GM04504 (cell line): Measurements from ENCODE around the gene PITPNC1.
"Not testable (repeated sequence)": the region's sequence is repeated elsewhere in the genome, so short reads cannot be mapped to it uniquely, and the experiment has no call there.

Experiments
- DNase-seq: peaks from one replicate; pipeline ENCODE4 v3.0.0-alpha.2; 2012; ENCODE audit warnings: low read depth

PITPNC1 gene

GRCh38 chr17:67689534-67690177 is 312.6 kb downstream of the PITPNC1 start:
- peak; percentile 19 for DNase-seq

- DNase-seq: no peak
Measured at GRCh38 chr17:67693811-67694210, 316.7 kb downstream of the PITPNC1 start.

DNA sequence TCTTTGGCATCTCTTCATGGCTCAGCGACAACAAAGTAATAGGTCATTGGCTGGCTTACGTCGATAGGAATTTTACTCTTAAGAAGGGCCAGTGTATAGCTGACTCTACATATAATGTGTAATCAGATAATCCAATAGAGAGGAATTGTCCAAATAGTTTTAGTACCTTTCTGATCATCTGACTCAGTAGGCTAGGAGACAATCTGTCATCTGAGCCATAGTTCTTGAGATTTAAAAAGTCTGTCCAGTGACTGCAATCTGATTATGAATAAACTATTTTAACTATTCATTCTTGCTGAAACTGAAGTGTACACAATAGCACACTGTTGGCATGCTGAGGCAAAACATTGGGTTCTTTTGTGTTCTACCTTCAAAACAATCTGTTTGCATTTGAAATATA is 319.3 kb downstream of the PITPNC1 start:
- DNase-seq: no peak

DNA sequence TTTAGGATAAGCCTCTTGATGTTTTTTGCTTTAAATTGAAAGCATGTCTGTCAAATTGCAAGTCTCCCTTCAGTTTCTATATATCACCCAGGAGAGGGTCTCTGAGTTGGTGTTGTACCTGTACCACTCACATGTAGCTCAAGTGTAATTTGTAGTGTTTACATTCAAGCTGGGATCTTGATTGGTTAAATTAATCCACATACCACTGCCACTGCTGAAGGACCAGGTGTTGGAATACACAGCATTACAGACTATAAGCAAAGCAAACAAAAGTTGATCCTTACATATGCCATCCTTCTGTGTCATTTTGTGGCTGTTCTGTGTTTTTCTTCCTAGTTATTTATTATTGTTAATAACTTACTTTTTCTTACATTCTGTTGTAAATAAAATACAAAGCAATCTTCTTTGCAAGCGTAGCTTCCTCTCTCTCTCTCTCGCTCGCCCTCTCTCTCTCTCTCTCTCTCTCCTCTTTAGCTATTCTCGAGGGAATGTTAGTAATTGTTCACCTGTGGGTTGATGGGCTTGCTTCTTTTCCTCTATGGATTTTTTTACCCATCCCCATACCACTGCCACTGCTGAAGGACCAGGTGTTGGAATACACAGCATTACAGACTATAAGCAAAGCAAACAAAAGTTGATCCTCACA is 319.9 kb downstream of the PITPNC1 start:
- no peak for DNase-seq

DNA sequence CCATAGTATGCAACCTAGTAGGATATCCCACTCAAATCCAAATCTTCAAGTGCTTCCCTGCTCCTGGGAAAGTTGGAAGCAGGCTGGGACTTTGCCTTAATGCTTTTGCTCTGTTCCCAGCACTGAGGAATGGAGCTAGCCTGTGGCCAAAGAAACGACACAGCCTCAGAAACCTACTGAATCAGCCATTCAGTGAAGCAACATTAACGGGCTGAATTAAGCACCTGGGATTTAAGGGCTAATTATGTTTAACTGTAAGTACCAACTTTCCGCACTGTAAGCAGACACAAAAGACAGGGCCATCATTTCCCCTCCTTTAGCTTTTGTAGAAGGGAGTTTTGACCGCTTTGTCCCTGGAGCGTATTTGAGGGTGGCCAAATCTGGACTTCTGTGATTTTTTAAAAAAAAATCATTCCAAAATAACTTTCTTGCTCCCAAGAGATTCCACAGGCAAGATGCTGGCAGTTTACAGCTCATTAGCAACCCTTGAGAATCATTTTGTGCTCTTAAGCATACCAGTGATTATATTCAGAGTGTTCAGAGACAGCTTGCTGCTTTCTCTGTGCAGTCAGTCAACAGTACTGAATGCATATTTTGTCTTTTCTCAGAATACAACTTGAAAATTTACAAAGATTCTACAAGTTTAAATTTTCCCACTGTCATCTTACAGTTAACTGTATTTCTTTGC is 323.1 kb downstream of the PITPNC1 start:
- no peak for DNase-seq

DNA sequence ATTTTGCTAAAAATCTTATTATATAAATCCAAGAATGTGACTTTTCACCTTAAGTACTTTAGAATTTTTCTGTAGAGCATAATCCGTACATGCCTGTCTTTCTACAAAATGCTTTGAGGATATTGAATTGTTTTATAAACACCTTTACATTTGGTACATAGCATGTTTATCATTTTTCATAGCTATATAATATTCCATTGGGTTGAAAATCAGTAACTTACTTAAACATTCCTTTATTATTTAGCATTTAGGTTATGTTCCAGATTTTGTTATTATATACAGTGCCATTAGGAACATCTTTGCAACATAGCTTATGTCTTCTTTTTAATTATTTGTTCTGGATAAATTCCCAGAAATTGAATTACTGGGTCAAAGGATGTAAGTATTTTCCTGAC is 323.6 kb downstream of the PITPNC1 start:
- DNase-seq: no peak

- not testable (repeated sequence) for DNase-seq
Measured at GRCh38 chr17:67702861-67703260, 325.8 kb downstream of the PITPNC1 start.

DNA sequence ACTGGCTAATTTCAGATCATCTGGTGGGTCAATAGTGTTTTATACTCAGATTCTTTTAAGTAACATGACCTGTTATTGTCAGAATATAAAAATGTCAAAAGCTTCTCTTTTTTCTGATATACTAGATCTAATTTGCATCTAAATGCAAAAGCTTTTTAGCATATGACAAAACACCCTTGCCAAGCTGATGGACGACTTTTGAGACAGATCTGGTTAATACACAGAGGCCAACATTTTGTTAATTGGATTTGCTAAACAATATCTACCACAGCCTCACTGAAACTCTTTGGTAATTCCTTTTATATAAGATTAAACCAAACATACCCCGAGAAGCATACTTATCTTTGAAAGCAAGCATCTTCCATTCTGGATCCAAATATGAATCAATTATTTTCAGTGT is 330.4 kb downstream of the PITPNC1 start:
- DNase-seq: no peak

GRCh38 chr17:67708378-67708777 is 331.3 kb downstream of the PITPNC1 start:
- no peak for DNase-seq

DNA sequence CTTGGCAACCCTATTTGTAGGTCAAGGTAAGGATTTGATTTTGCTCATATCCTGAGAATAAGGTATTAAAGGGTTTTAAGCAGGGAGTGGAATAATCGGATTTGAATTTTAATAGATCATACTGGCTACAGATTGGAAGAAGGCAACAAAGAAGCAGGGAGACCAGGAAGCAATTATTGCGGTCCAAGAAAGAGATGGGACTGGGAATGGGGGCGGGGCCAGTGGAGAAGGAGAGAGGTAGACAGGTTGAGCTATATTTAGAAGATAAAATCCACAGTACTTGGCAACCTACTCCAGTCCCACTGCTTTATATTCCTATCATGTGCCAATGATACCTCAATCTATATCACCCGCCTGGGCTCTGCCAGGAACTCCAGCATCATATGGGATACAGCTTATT is 334.8 kb downstream of the PITPNC1 start:
- DNase-seq: no peak

DNA sequence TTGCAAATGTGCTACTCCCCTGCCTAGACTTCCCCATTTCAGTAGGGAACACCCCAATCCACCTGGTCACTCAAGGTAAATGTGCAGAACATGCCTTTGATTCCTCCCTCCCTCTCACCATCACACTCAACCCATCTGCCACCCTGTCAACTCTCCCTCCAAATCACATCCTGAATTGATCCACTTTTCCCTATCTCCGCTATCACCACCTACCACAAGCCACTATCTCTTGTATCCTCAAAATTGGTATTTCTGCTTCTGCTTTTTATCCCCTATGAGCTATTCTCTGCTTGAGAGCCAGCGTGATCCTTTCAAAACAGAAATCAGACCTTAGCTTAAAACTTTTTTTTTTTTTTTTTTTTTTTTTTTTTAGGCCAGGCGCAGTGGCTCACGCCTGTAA is 335.3 kb downstream of the PITPNC1 start:
- DNase-seq: no peak

- no peak for DNase-seq
Measured at GRCh38 chr17:67713169-67713568, 336.1 kb downstream of the PITPNC1 start.

DNA sequence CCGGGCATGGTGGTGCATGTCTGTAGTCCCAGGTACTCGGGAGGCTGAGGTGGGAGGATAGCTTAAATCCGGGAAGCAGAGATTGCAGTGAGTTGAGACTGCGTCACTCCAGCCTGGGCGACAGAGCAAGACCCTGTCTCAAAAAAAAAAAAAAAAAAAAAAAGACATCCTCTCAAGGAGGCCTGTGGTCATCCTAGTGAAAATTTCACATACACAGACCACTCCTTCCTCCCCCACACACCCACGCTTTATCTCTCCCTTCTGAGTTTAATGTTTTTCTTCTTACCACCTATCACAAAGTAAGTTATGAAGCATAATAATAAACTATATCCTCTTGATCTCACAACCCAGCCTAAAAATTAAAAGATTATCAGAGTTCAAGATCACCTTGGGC is 339.3 kb downstream of the PITPNC1 start:
- no peak for DNase-seq

DNA sequence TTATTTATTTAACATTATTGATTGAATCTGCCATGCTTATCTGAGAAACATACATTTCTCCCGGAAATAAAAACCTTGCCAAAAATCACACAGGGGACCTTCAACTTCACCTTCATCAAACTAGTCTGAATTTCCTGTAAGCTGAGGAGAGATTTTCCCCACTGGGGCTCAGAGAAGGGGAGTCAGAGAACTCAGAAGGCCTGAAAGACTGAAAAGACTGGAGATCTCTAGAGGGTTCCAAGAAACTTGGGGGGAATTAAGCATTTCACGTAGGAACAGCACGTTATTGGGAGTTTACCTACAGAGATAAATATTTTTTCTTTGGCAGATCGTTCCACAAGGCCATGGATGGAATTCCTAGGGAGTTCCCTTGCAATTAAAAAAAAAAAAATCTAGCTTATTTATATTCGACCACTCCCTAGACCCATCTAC is 340.1 kb downstream of the PITPNC1 start:
- peak; percentile 1 for DNase-seq

DNA sequence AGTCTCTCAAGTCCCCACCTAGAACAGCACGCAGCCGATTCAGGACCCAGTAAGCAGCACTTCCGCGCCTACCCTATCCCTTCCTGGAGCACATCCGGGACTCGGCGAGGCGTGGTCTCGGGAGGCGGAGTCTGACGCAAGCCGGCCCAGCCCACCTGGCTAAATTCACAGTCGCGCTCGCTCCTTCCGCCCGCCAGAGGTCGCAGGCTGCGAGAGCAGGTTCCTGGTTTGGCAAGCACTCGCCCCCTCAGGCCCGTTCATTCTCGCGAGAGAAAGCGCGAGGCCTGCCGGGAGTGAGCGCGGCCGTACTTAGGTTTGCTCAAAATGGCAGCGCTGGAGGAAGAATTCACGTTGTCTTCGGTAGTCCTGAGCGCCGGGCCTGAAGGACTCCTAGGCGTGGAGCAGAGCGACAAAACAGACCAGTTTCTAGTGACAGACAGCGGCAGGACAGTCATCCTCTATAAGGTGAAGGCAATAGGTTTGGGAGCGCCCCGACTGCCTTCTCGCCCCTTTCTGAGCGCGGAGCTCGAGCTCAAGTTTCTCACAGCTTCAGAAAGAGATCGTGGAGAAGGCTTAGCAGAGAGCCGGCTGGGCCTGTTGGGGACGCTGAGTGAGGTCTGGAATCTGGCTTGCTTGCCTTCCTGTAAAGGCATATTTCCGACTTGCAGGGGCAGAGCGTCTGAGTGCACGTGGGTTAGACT is 340.7 kb downstream of the PITPNC1 start, which contains the start of gene NOL11:
NOL11 (plus strand) TSS at position 313 of the 701 bp plus-strand sequence; CDS start at position 325, 12 bp downstream.
- DNase-seq: peak; percentile 97

DNA sequence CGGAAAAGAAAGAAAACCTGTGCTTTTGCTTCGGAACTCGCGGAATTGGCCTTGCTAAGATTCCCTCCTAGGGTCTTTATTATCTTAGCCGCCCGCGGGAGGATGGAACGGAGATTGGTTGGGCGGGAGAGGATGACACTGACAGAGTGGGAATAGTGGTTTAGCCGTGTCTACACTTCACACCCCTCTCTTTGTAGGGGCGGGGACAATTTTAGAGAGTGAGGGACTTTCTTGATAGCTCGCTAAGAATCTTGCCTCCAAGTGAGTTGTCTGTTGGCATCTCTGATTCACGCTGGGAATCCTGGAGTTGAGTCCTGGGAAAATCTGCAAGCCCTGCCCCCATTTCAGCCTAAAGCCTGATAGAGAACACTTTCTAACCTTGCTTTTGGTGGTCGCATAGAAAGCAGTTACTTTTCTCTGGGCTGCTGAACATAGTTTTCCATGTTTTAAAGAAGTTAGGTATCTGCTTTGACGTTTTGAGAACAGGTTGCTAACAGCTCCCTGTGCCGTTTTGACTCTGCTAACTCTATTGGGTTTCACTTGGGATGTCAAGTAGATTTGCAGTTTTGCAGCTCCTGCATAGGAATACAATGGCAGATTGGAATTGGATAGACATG is 341.4 kb downstream of the PITPNC1 start:
- peak; percentile 13 for DNase-seq

GRCh38 chr17:67725373-67725791 is 348.3 kb downstream of the PITPNC1 start:
- DNase-seq: no peak

DNA sequence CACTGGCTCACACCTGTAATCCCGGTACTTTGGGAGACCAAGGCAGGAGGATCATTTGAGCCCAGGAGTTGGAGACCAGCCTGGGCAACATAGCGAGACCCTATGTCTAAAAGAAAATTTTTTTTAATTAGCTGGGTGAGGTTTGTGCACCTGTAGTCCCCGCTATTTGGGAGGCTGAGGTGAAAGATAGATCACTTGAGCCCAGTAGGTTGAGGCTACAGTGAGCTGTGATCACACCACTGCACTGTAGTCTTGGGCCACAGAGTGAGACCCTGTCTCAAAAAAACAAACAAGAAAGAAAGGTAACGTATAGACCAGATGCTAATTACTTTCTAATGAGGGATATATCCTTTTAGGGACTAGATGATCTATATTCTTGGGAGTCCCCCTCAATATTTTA is 348.7 kb downstream of the PITPNC1 start:
- DNase-seq: no peak

DNA sequence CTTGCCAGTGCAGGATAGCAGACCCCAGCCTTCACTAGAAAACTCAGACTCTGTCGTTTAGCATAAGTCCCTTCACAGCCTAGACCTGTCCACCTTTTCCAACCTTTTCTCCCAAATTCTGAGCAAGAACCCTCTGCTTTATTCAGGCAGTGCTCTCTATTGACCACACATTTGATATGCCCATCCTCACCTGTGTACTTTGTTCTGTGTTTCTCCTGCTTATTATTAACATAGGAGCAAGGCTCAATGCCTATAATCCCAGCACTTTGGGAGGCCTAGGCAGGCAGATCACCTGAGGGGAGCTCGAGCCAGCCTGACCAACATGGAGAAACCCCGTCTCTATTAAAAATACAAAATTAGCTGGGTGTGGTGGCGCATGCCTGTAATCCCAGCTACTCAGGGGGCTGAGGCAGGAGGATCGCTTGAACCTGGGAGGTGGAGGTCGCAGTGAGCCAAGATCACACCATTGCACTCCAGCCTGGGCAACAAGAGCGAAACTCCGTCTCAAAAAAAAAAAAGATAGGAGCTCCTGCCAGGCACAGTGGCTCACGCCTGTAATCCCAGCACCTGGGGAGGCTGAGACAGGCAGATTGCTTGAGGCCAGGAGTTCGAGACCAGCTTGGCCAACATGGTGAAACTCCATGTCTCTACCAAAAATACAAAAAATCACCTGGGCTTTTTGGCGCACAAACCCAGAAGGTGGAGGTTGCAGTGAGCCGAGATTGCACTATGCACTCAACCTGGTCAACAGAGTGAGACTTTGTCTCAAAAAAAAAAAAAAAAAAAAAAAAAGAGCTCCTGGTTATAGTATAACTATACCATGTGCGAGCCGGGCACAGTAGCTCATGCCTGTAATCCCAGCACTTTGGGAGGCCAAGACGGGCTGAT is 350.3 kb downstream of the PITPNC1 start:
- not testable (repeated sequence) for DNase-seq

DNA sequence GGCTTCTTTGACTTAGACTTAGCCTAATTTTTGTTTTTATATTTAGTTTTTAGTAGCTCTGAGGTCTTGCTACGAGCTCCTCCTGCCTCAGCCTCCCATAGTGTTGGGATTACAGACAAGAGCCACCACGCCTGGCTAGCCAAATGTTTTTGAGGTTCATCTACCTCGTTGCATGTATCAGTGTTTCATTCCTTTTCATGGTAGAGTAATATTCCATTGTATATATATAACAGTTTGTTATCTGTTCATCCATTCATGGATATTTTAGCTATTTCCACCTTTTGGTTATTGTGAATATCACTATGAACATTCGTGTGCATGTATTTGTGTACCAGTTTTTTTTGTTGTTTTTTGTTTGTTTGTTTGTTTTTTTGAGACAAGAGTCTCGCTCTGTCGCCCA is 352.8 kb downstream of the PITPNC1 start:
- no peak for DNase-seq

GRCh38 chr17:67730731-67731130 is 353.6 kb downstream of the PITPNC1 start:
- no peak for DNase-seq
